Measurements from ENCODE around the gene PDLIM1. TPM values are rescaled to one million over a fixed set of nuclear protein-coding genes. Genes with fewer than 3 reads are reported as not detected.

PDLIM1 gene
- polyA plus RNA-seq, 1 of the 3 experiments (the other 2 are of a cell fraction) = 97.2 TPM

- Histone ChIP-seq H2AFZ (ENCODE audit: low read depth) (no peak overlapping the region), H3K9me3 (no peaks in the 10 kb centered on the region), H4K20me1 (ENCODE audit: insufficient read depth) (no peaks in the 10 kb centered on the region), H3K27ac (ENCODE audit: low read depth in 2 of 2, low read length in 1 of 2) (no peak overlapping the region), H3F3A (replicated peaks; ENCODE audit: insufficient read depth) (peaks cover 4% of the 10 kb centered on the region), H3K4me3 (ENCODE audit: low read depth in 2 of 2, low read length in 1 of 2) (no peak overlapping the region), H3K27me3 (ENCODE audit: insufficient read depth) (no peaks in the 10 kb centered on the region), H3K79me2 (ENCODE audit: insufficient read depth) (no peaks in the 10 kb centered on the region), H3K9ac (no peak overlapping the region), H3K4me1 (ENCODE audit: control insufficient read depth in 1 of 2, insufficient read depth in 2 of 2, low read depth in 1 of 2, low read length in 1 of 2) (peaks cover 0 to 5% of the 10 kb centered on the region in 2 experiments; a peak in 1 of 4 replicates), H3K4me2 (no peak overlapping the region), H3K36me3 (replicated peaks in 1 of 2; ENCODE audit: control insufficient read depth in 1 of 2, insufficient read depth in 2 of 2, low read length in 1 of 2) (no peaks in the 10 kb centered on the region), H3K9me2 (no peaks in the 10 kb centered on the region)
- no peak for TF ChIP-seq ELF1 (IDR thresholded peaks at IDR 0.05)
- TF ChIP-seq PBX3 (IDR thresholded peaks at IDR 0.05) = no peak
- TF ChIP-seq RAD21 (IDR thresholded peaks at IDR 0.05; ENCODE audit: low read length) = no peak
- TF ChIP-seq EZH2phosphoT487 (IDR thresholded peaks at IDR 0.05; ENCODE audit: borderline replicate concordance, low read depth) = no peak
- DNase-seq = no peak
- ChIA-PET CTCF (interaction anchor here (0.6 to 1.6 kb wide), 3 partner anchors 9 to 97 kb away, joined by 3 to 5 read pairs (median 3); no protein-coding TSS in a partner anchor), POLR2A (no interaction called here)
- WGBS (ENCODE audit: low lambda C conversion rate) = 90% methylated on average over 1 of the region's 1 CpG
These were observed 49.1 kb upstream of the PDLIM1 start for GRCh38 chr10:95339863-95340262.

GRCh38 chr10:95337423-95338160 lies 46.8 kb upstream of the PDLIM1 start:
- H3K27ac ChIP-seq (ENCODE audit: low read depth in 2 of 2, low read length in 1 of 2) = no peak overlapping the region
- TF ChIP-seq FOXM1 (IDR thresholded peaks at IDR 0.05; ENCODE audit: low read depth) (no peak), FOXJ3 (CRISPR knock-in tag; IDR thresholded peaks at IDR 0.05) (no peak), ELF1 (IDR thresholded peaks at IDR 0.05) (no peak), TEAD4 (IDR thresholded peaks at IDR 0.05; ENCODE audit: borderline replicate concordance, insufficient read depth) (no peak), MEF2A (IDR thresholded peaks at IDR 0.05; ENCODE audit: borderline replicate concordance, low read depth) (no peak), SMC3 (IDR thresholded peaks at IDR 0.05; ENCODE audit: low read depth, low read length) (no peak)
- CTCF ChIA-PET = interaction anchor here (1.5 kb wide), 1 partner anchor 154 kb away, joined by 4 read pairs; no protein-coding TSS in a partner anchor
- no peak overlapping the region for H3K9ac ChIP-seq
- H3K4me2 ChIP-seq = no peak overlapping the region
- H3K9me3 ChIP-seq = no peaks in the 10 kb centered on the region
- no peak overlapping the region for H2AFZ ChIP-seq (ENCODE audit: low read depth)
- peaks cover 0 to 10% of the 10 kb centered on the region in 2 experiments; a peak in 2 of 4 replicates for H3K4me1 ChIP-seq (ENCODE audit: control insufficient read depth in 1 of 2, insufficient read depth in 2 of 2, low read depth in 1 of 2, low read length in 1 of 2)
- no peak overlapping the region for H3K4me3 ChIP-seq (ENCODE audit: low read depth in 2 of 2, low read length in 1 of 2)
- WGBS (ENCODE audit: low lambda C conversion rate) = 83% methylated on average over 9 of the region's 10 CpGs
- no peaks in the 10 kb centered on the region for H3K36me3 ChIP-seq (replicated peaks in 1 of 2; ENCODE audit: control insufficient read depth in 1 of 2, insufficient read depth in 2 of 2, low read length in 1 of 2)
- H3K9me2 ChIP-seq = no peaks in the 10 kb centered on the region
- H3K27me3 ChIP-seq (ENCODE audit: insufficient read depth) = no peaks in the 10 kb centered on the region
- no peaks in the 10 kb centered on the region for H3K79me2 ChIP-seq (ENCODE audit: insufficient read depth)
- POLR2A ChIA-PET = no interaction called here
- H3F3A ChIP-seq (replicated peaks; ENCODE audit: insufficient read depth) = peaks cover 6% of the 10 kb centered on the region
- no peaks in the 10 kb centered on the region for H4K20me1 ChIP-seq (ENCODE audit: insufficient read depth)
- DNase-seq = no peak

GRCh38 chr10:95336702-95337101 lies 45.9 kb upstream of the PDLIM1 start:
- no peaks in the 10 kb centered on the region for H3K27me3 ChIP-seq (ENCODE audit: insufficient read depth)
- no peaks in the 10 kb centered on the region for H3K9me2 ChIP-seq
- no peak overlapping the region for H3K4me3 ChIP-seq (ENCODE audit: low read depth in 2 of 2, low read length in 1 of 2)
- CTCF ChIA-PET = interaction anchor here (1.5 kb wide), 1 partner anchor 153 kb away, joined by 4 read pairs; no protein-coding TSS in a partner anchor
- no peak overlapping the region for H3K4me2 ChIP-seq
- peaks cover 0 to 10% of the 10 kb centered on the region in 2 experiments; a peak in 2 of 4 replicates for H3K4me1 ChIP-seq (ENCODE audit: control insufficient read depth in 1 of 2, insufficient read depth in 2 of 2, low read depth in 1 of 2, low read length in 1 of 2)
- H3K27ac ChIP-seq (ENCODE audit: low read depth in 2 of 2, low read length in 1 of 2) = no peak overlapping the region
- H3K79me2 ChIP-seq (ENCODE audit: insufficient read depth) = no peaks in the 10 kb centered on the region
- H3K9ac ChIP-seq = no peak overlapping the region
- no peak overlapping the region for H2AFZ ChIP-seq (ENCODE audit: low read depth)
- no peaks in the 10 kb centered on the region for H4K20me1 ChIP-seq (ENCODE audit: insufficient read depth)
- no peak for DNase-seq
- H3K9me3 ChIP-seq = no peaks in the 10 kb centered on the region
- peaks cover 6% of the 10 kb centered on the region for H3F3A ChIP-seq (replicated peaks; ENCODE audit: insufficient read depth)
- POLR2A ChIA-PET = no interaction called here
- H3K36me3 ChIP-seq (replicated peaks in 1 of 2; ENCODE audit: control insufficient read depth in 1 of 2, insufficient read depth in 2 of 2, low read length in 1 of 2) = no peaks in the 10 kb centered on the region
- WGBS (ENCODE audit: low lambda C conversion rate) = 89% methylated on average over 9 of the region's 9 CpGs
- no peak for TF ChIP-seq YY1 (IDR thresholded peaks at IDR 0.05; ENCODE audit: low read depth)
- TF ChIP-seq PBX3 (IDR thresholded peaks at IDR 0.05) = no peak
- no peak for TF ChIP-seq POLR2AphosphoS5 (IDR thresholded peaks at IDR 0.05; ENCODE audit: low read depth, low read length)
- TF ChIP-seq MAX (IDR thresholded peaks at IDR 0.05; ENCODE audit: low read depth) = no peak
- TF ChIP-seq EZH2phosphoT487 (IDR thresholded peaks at IDR 0.05; ENCODE audit: borderline replicate concordance, low read depth) = no peak
- TF ChIP-seq TEAD4 (IDR thresholded peaks at IDR 0.05; ENCODE audit: borderline replicate concordance, insufficient read depth) = no peak
- TF ChIP-seq, protein P1, sequence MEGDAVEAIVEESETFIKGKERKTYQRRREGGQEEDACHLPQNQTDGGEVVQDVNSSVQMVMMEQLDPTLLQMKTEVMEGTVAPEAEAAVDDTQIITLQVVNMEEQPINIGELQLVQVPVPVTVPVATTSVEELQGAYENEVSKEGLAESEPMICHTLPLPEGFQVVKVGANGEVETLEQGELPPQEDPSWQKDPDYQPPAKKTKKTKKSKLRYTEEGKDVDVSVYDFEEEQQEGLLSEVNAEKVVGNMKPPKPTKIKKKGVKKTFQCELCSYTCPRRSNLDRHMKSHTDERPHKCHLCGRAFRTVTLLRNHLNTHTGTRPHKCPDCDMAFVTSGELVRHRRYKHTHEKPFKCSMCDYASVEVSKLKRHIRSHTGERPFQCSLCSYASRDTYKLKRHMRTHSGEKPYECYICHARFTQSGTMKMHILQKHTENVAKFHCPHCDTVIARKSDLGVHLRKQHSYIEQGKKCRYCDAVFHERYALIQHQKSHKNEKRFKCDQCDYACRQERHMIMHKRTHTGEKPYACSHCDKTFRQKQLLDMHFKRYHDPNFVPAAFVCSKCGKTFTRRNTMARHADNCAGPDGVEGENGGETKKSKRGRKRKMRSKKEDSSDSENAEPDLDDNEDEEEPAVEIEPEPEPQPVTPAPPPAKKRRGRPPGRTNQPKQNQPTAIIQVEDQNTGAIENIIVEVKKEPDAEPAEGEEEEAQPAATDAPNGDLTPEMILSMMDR (IDR thresholded peaks at IDR 0.05) = no peak
- no peak for TF ChIP-seq EP300 (IDR thresholded peaks at IDR 0.05; ENCODE audit: borderline replicate concordance in 1 of 2, low read depth in 1 of 2, low read length in 1 of 2)
- TF ChIP-seq RAD21 (IDR thresholded peaks at IDR 0.05; ENCODE audit: low read length) = no peak
- no peak for TF ChIP-seq GATA2 (CRISPR knock-in tag; IDR thresholded peaks at IDR 0.05)
- TF ChIP-seq JUND (IDR thresholded peaks at IDR 0.05) = no peak

All from SK-N-SH (cell line).